Measurements from ENCODE around the gene HBD. TPM values are rescaled to one million over a fixed set of nuclear protein-coding genes. Genes with fewer than 3 reads are reported as not detected.
"Not testable (repeated sequence)": the region's sequence is repeated elsewhere in the genome, so short reads cannot be mapped to it uniquely, and the experiment has no call there.

Gene HBD
- total RNA-seq, 1 donor from 2014 or later = not detected

DNA sequence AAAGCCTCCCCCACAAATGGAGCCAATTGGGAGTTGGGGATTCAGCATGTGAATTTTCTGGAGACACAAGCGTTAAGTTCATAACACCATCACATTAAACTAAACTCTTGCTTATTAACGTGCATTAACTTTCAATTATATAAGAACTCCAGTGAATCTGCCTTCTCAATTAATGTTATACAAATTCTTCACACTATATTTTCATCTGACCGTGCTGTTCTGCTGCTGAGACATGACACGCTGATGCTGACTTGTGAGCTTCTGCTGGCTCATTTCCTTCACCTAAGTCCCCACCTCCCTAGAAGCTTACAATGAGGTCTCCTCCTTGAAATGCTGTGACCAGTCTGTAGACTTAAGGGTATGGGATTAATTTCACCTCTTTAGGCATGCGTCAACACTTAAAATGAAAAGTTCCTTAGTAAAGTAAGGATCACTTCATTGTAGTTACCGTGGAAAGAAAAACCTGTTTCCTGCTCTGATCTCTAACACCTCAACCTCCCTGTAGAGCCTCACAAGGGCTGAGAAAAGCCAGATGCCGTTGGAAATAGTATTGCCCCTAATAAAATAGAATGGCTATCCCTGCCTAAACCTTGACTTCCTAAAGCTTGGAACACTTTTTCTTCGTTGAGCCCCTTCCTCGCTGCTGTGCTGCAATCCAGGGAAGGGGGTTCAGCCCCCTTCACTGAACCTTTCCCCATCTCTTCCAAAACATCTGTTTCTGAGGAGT lies 18.1 kb upstream of the HBD start:
- Mint-ChIP-seq H3K9me3 (no peaks in the 10 kb centered on the region), H3K27ac (ENCODE audit: unreplicated experiment) (no peak overlapping the region), H3K36me3 (ENCODE audit: low read depth) (no peaks in the 10 kb centered on the region), H3K4me3 (no peak overlapping the region), H3K27me3 (ENCODE audit: low read depth) (peaks cover 5% of the 10 kb centered on the region), H3K4me1 (peaks cover under 1% of the 10 kb centered on the region)
- DNase-seq (ENCODE audit: low read depth, low spot score) = no peak
- TF ChIP-seq CTCF (conservative IDR thresholded peaks at IDR 0.05) = no peak

- Mint-ChIP-seq H3K27me3 (ENCODE audit: low read depth) (peaks cover 5% of the 10 kb centered on the region), H3K27ac (ENCODE audit: unreplicated experiment) (no peak overlapping the region), H3K4me3 (no peak overlapping the region), H3K4me1 (no peaks in the 10 kb centered on the region), H3K9me3 (no peaks in the 10 kb centered on the region), H3K36me3 (ENCODE audit: low read depth) (no peaks in the 10 kb centered on the region)
- TF ChIP-seq CTCF (conservative IDR thresholded peaks at IDR 0.05) = no peak
- no peak for DNase-seq (ENCODE audit: low read depth, low spot score)
Observed at GRCh38 chr11:5251746-5252145, 17.5 kb upstream of the HBD start.

DNA sequence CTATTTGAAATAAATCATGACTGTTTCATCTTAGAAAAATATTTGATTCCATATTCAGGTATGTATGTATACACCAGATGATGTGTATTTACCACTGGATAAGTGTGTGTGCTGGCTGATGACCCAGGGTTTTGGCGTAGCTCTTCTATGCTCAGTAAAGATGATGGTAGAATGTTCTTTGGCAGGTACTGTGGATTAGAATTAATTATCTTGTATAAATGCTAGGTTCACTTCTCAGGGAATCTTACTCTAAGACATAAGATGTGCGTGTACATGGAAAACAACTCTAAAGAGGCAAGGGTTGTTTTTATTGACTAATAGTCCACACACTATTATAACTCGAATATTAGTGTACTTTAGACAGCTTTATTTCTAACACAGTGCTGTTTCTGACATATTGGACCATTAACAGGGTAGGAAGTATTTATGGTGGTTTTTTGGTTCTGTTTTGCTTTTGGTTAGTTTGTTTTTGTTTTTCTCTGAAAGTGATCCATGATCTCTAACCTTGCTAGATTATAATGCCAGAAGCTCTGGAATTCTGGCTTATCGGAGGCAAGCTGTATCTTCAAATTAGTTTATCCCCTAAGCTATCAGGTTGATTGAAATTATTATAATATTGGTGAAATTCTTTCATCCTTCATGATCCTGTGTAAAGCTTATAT lies 16.4 kb upstream of the HBD start:
- H3K27me3 Mint-ChIP-seq (ENCODE audit: low read depth) = peaks cover 5% of the 10 kb centered on the region
- no peak overlapping the region for H3K27ac Mint-ChIP-seq (ENCODE audit: unreplicated experiment)
- TF ChIP-seq CTCF (conservative IDR thresholded peaks at IDR 0.05) = no peak

GRCh38 chr11:5249807-5250396 lies 15.6 kb upstream of the HBD start, which contains the start of gene HBG1:
Gene HBG1 (minus strand): TSS chr11:5249857. CDS start chr11:5249804, 53 bp downstream.
- not testable (repeated sequence) for H3K36me3 Mint-ChIP-seq (ENCODE audit: low read depth); H3K4me1 Mint-ChIP-seq; H3K4me3 Mint-ChIP-seq; H3K27me3 Mint-ChIP-seq (ENCODE audit: low read depth); DNase-seq (ENCODE audit: low read depth, low spot score); H3K27ac Mint-ChIP-seq (ENCODE audit: unreplicated experiment); H3K9me3 Mint-ChIP-seq

More for the DNA sequence above, 16.4 kb upstream of the HBD start:
- Mint-ChIP-seq H3K36me3 (ENCODE audit: low read depth) (no peaks in the 10 kb centered on the region), H3K9me3 (no peaks in the 10 kb centered on the region), H3K4me1 (no peaks in the 10 kb centered on the region), H3K4me3 (no peak overlapping the region)
- no peak for DNase-seq (ENCODE audit: low read depth, low spot score)

GRCh38 chr11:5248498-5248897 lies 14.2 kb upstream of the HBD start:
- not testable (repeated sequence) for H3K4me3 Mint-ChIP-seq; H3K4me1 Mint-ChIP-seq; H3K27me3 Mint-ChIP-seq (ENCODE audit: low read depth); H3K9me3 Mint-ChIP-seq; H3K36me3 Mint-ChIP-seq (ENCODE audit: low read depth); H3K27ac Mint-ChIP-seq (ENCODE audit: unreplicated experiment); DNase-seq (ENCODE audit: low read depth, low spot score)

DNA sequence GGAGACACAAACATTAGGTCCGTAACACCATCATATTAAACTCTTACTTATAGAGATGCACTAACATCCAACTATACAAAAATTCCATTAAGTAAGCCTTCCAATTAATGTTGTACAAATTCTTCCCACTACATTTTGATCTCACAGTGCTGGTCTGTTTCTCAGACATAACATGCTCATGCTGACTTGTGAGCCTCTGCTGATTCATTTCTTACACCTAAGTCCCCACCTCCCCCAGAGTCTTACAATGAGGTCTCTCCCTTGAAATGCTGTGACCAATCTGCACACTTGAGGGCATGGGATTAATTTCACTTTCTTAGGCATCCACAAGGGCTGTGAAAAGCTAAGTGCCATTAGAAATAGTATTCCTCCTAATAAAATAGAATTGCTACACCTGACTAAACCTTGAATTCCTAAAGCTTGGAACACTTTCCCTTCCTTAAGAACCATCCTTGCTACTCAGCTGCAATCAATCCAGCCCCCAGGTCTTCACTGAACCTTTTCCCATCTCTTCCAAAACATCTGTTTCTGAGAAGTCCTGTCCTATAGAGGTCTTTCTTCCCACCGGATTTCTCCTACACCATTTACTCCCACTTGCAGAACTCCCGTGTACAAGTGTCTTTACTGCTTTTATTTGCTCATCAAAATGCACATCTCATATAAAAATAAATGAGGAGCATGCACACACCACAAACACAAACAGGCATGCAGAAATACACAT lies 13.3 kb upstream of the HBD start:
- H3K4me1 Mint-ChIP-seq = no peaks in the 10 kb centered on the region
- peaks cover 5% of the 10 kb centered on the region for H3K27me3 Mint-ChIP-seq (ENCODE audit: low read depth)
- no peak overlapping the region for H3K4me3 Mint-ChIP-seq
- no peaks in the 10 kb centered on the region for H3K9me3 Mint-ChIP-seq
- DNase-seq (ENCODE audit: low read depth, low spot score) = no peak
- no peak for TF ChIP-seq CTCF (conservative IDR thresholded peaks at IDR 0.05)
- no peak overlapping the region for H3K27ac Mint-ChIP-seq (ENCODE audit: unreplicated experiment)
- H3K36me3 Mint-ChIP-seq (ENCODE audit: low read depth) = no peaks in the 10 kb centered on the region
